ENCODE measurements around the gene CCDC88C. TPM values are rescaled to one million over a fixed set of nuclear protein-coding genes. Genes with fewer than 3 reads are reported as not detected.
"Not testable (repeated sequence)": the region's sequence is repeated elsewhere in the genome, so short reads cannot be mapped to it uniquely, and the experiment has no call there.

The CCDC88C gene
- total and polyA plus RNA-seq, 4 donors: 16.5 to 66.0 (median 32.1) TPM

- Histone ChIP-seq H3K4me1 (ENCODE audit: control insufficient read depth in 5 of 5, insufficient read depth in 5 of 5, low read length in 5 of 5) (no peaks in the 10 kb centered on the region), H3K27ac (ENCODE audit: low read depth in 1 of 2, low read length in 1 of 2) (no peak overlapping the region), H3K9ac (ENCODE audit: insufficient read depth in 1 of 2, low read length in 2 of 2) (no peak overlapping the region), H3K9me3 (ENCODE audit: control insufficient read depth in 4 of 4, insufficient read depth in 3 of 4, low read length in 3 of 4) (peaks cover 0 to 4% (median 0%) of the 10 kb centered on the region in 4 donors), H3K4me3 (no peak overlapping the region), H3K36me3 (ENCODE audit: control insufficient read depth in 4 of 4, insufficient read depth in 4 of 4, low read length in 4 of 4) (no peaks in the 10 kb centered on the region), H3K27me3 (ENCODE audit: control insufficient read depth in 3 of 3, insufficient read depth in 3 of 3, low read length in 2 of 3) (no peaks in the 10 kb centered on the region)
- ATAC-seq (ENCODE audit: insufficient read depth, low FRiP score) (no peak), DNase-seq (no peak)
- no peak for TF ChIP-seq CTCF (IDR thresholded peaks at IDR 0.05; ENCODE audit: control extremely low read depth, extremely low read depth)
Observed at GRCh38 chr14:91438845-91439244, 21.2 kb upstream of the CCDC88C start.

GRCh38 chr14:91436266-91436665 is 18.6 kb upstream of the CCDC88C start:
- not testable (repeated sequence) for H3K36me3 ChIP-seq (ENCODE audit: control insufficient read depth in 4 of 4, insufficient read depth in 4 of 4, low read length in 4 of 4); H3K27ac ChIP-seq (ENCODE audit: low read depth in 1 of 2, low read length in 1 of 2); H3K9me3 ChIP-seq (ENCODE audit: control insufficient read depth in 4 of 4, insufficient read depth in 3 of 4, low read length in 3 of 4); H3K9ac ChIP-seq (ENCODE audit: insufficient read depth in 1 of 2, low read length in 2 of 2); H3K4me1 ChIP-seq (ENCODE audit: control insufficient read depth in 5 of 5, insufficient read depth in 5 of 5, low read length in 5 of 5); H3K27me3 ChIP-seq (ENCODE audit: control insufficient read depth in 3 of 3, insufficient read depth in 3 of 3, low read length in 2 of 3); ATAC-seq (ENCODE audit: insufficient read depth, low FRiP score); DNase-seq; H3K4me3 ChIP-seq
- WGBS, 2 donors: 79 to 88% methylated on average over 16 of the region's 16 CpGs

- H3K36me3 ChIP-seq (ENCODE audit: control insufficient read depth in 4 of 4, insufficient read depth in 4 of 4, low read length in 4 of 4): no peaks in the 10 kb centered on the region
- H3K4me3 ChIP-seq: no peak overlapping the region
- WGBS, 2 donors: 84 to 89% methylated on average over 3 of the region's 3 CpGs
- DNase-seq: no peak
- H3K4me1 ChIP-seq (ENCODE audit: control insufficient read depth in 5 of 5, insufficient read depth in 5 of 5, low read length in 5 of 5): no peaks in the 10 kb centered on the region
- TF ChIP-seq CTCF (IDR thresholded peaks at IDR 0.05; ENCODE audit: control extremely low read depth, extremely low read depth): no peak
- no peak overlapping the region for H3K27ac ChIP-seq (ENCODE audit: low read depth in 1 of 2, low read length in 1 of 2)
- H3K9me3 ChIP-seq (ENCODE audit: control insufficient read depth in 4 of 4, insufficient read depth in 3 of 4, low read length in 3 of 4): no peaks in the 10 kb centered on the region
- no peak for ATAC-seq (ENCODE audit: insufficient read depth, low FRiP score)
- no peaks in the 10 kb centered on the region for H3K27me3 ChIP-seq (ENCODE audit: control insufficient read depth in 3 of 3, insufficient read depth in 3 of 3, low read length in 2 of 3)
- no peak overlapping the region for H3K9ac ChIP-seq (ENCODE audit: insufficient read depth in 1 of 2, low read length in 2 of 2)
Observed at GRCh38 chr14:91429385-91429784, 11.8 kb upstream of the CCDC88C start.

GRCh38 chr14:91428931-91429330 is 11.3 kb upstream of the CCDC88C start:
- not testable (repeated sequence) for H3K4me1 ChIP-seq (ENCODE audit: control insufficient read depth in 5 of 5, insufficient read depth in 5 of 5, low read length in 5 of 5); DNase-seq; ATAC-seq (ENCODE audit: insufficient read depth, low FRiP score); H3K9me3 ChIP-seq (ENCODE audit: control insufficient read depth in 4 of 4, insufficient read depth in 3 of 4, low read length in 3 of 4); H3K9ac ChIP-seq (ENCODE audit: insufficient read depth in 1 of 2, low read length in 2 of 2); H3K36me3 ChIP-seq (ENCODE audit: control insufficient read depth in 4 of 4, insufficient read depth in 4 of 4, low read length in 4 of 4); H3K4me3 ChIP-seq; H3K27me3 ChIP-seq (ENCODE audit: control insufficient read depth in 3 of 3, insufficient read depth in 3 of 3, low read length in 2 of 3); H3K27ac ChIP-seq (ENCODE audit: low read depth in 1 of 2, low read length in 1 of 2)
- 38 to 71% methylated on average over 1 of the region's 1 CpG for WGBS, 2 donors

GRCh38 chr14:91425531-91425944 is 7.9 kb upstream of the CCDC88C start:
- not testable (repeated sequence) for H3K4me1 ChIP-seq (ENCODE audit: control insufficient read depth in 5 of 5, insufficient read depth in 5 of 5, low read length in 5 of 5); ATAC-seq (ENCODE audit: insufficient read depth, low FRiP score); H3K4me3 ChIP-seq; H3K27ac ChIP-seq (ENCODE audit: low read depth in 1 of 2, low read length in 1 of 2); H3K9ac ChIP-seq (ENCODE audit: insufficient read depth in 1 of 2, low read length in 2 of 2); H3K36me3 ChIP-seq (ENCODE audit: control insufficient read depth in 4 of 4, insufficient read depth in 4 of 4, low read length in 4 of 4); H3K27me3 ChIP-seq (ENCODE audit: control insufficient read depth in 3 of 3, insufficient read depth in 3 of 3, low read length in 2 of 3); H3K9me3 ChIP-seq (ENCODE audit: control insufficient read depth in 4 of 4, insufficient read depth in 3 of 4, low read length in 3 of 4); DNase-seq
- 81 to 82% methylated on average over 9 of the region's 9 CpGs for WGBS, 2 donors

All from lung (tissue), 12 donors.